Peyer's patch (tissue), 4 donors: ENCODE data around the gene NIPAL4.

Source experiments
- POLR2A ChIP-seq, 2 donors: fragments of 450-650 bp; IDR thresholded peaks; one replicate each; pipeline ENCODE4 v1.5.1; 2017; ENCODE audit warnings: antibody characterized with exemption in 2 of 2, mild to moderate bottlenecking in 2 of 2, moderate library complexity in 2 of 2
- TF ChIP-seq, protein P1 (sequence below), 6 experiments: fragments of 450-650 bp in 4 of 6; fragments of 200-600 bp in 2 of 6; sonication (generic) in 1 of 6; IDR thresholded peaks; one replicate each; pipeline ENCODE4 v1.5.1; 2017 to 2019; ENCODE audit warnings: antibody characterized with exemption in 6 of 6, mild to moderate bottlenecking in 3 of 6, moderate library complexity in 1 of 6

DNA sequence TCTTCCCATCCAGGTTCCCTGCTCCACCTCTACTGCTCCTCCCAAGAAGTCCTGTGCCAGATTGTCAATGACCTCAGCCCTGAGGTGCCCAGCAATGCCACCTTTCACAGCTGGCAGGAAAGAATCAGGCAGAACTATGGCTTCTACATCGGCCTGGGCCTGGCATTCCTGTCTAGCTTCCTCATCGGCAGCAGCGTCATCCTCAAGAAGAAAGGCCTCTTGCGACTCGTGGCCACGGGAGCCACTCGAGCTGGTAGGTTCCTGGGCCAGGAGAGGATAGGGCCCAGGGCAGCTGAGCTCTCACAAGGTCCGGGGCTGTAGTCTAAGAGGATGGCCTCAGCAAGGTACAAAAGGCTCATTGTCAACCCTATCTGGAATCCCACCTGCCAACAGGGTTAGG, 3.1 kb downstream of the NIPAL4 start:
- TF ChIP-seq, protein P1, sequence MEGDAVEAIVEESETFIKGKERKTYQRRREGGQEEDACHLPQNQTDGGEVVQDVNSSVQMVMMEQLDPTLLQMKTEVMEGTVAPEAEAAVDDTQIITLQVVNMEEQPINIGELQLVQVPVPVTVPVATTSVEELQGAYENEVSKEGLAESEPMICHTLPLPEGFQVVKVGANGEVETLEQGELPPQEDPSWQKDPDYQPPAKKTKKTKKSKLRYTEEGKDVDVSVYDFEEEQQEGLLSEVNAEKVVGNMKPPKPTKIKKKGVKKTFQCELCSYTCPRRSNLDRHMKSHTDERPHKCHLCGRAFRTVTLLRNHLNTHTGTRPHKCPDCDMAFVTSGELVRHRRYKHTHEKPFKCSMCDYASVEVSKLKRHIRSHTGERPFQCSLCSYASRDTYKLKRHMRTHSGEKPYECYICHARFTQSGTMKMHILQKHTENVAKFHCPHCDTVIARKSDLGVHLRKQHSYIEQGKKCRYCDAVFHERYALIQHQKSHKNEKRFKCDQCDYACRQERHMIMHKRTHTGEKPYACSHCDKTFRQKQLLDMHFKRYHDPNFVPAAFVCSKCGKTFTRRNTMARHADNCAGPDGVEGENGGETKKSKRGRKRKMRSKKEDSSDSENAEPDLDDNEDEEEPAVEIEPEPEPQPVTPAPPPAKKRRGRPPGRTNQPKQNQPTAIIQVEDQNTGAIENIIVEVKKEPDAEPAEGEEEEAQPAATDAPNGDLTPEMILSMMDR (IDR thresholded peaks at IDR 0.05) = no peak
- TF ChIP-seq POLR2A (IDR thresholded peaks at IDR 0.05) = no peak
